ENCODE data around the gene MPPE1. TPM values are rescaled to one million over a fixed set of nuclear protein-coding genes. Genes with fewer than 3 reads are reported as not detected.

MPPE1 gene
- total RNA-seq, 2 experiments from 2014 or later: 26.5 to 40.1 TPM

DNA sequence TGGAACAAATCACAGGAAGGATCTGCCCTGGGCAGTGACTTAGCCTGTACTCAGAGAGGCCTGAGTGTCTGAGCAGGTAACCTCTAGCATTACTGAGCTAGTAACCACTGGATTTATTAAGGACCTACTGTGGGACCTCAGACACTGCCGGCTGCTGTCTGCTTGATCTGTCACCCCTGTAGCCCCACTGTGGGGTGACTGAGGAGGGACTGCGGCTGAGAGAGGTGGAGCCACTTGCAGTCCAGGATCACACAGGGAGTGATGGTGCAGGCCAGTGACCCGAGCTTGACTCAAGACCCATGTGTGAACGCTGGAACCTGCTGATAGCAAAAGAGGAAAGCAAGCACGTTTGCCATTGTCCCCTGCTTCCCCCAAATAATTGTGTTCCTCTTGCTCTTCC is 41.4 kb downstream of the MPPE1 start:
- no peak for TF ChIP-seq EZH2phosphoT487 (IDR thresholded peaks at IDR 0.05; ENCODE audit: borderline replicate concordance, low read depth, low read length)
- TF ChIP-seq, protein P1, sequence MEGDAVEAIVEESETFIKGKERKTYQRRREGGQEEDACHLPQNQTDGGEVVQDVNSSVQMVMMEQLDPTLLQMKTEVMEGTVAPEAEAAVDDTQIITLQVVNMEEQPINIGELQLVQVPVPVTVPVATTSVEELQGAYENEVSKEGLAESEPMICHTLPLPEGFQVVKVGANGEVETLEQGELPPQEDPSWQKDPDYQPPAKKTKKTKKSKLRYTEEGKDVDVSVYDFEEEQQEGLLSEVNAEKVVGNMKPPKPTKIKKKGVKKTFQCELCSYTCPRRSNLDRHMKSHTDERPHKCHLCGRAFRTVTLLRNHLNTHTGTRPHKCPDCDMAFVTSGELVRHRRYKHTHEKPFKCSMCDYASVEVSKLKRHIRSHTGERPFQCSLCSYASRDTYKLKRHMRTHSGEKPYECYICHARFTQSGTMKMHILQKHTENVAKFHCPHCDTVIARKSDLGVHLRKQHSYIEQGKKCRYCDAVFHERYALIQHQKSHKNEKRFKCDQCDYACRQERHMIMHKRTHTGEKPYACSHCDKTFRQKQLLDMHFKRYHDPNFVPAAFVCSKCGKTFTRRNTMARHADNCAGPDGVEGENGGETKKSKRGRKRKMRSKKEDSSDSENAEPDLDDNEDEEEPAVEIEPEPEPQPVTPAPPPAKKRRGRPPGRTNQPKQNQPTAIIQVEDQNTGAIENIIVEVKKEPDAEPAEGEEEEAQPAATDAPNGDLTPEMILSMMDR (conservative IDR thresholded peaks at IDR 0.05; ENCODE audit: low read length): no peak
- Histone ChIP-seq H3K4me3 (ENCODE audit: low read depth, low read length, poor library complexity, severe bottlenecking) (no peak overlapping the region), H3K79me2 (ENCODE audit: insufficient read depth, low read depth, low read length) (no peaks in the 10 kb centered on the region), H4K20me1 (ENCODE audit: insufficient read depth, low read length) (no peaks in the 10 kb centered on the region), H3K4me2 (ENCODE audit: low read length) (no peak overlapping the region), H3K27ac (ENCODE audit: low read depth, low read length, poor library complexity, severe bottlenecking) (no peak overlapping the region), H3K9me3 (ENCODE audit: low read length) (no peaks in the 10 kb centered on the region), H3K4me1 (ENCODE audit: insufficient read depth, low read length, poor library complexity, severe bottlenecking) (peaks cover 17% of the 10 kb centered on the region), H3K9me2 (ENCODE audit: insufficient read depth, low read length) (no peaks in the 10 kb centered on the region), H3K36me3 (ENCODE audit: insufficient read depth, low read length) (no peaks in the 10 kb centered on the region), H2AFZ (ENCODE audit: low read length) (no peak overlapping the region)
- no TSS peak for BruUV-seq (replicated peaks)
- ChIA-PET CTCF (ENCODE audit: unreplicated experiment) (no interaction called here), POLR2A (interaction anchor here (1.2 kb wide), 1 partner anchor 39 kb away, joined by 3 read pairs; no protein-coding TSS in a partner anchor)
- DNase-seq (ENCODE audit: low spot score): no peak
- intact Hi-C loops (cut with micrococcal nuclease; ENCODE audit: unreplicated experiment): no loop called here

- Histone ChIP-seq H3K9me2 (ENCODE audit: insufficient read depth, low read length) (no peaks in the 10 kb centered on the region), H2AFZ (ENCODE audit: low read length) (no peak overlapping the region), H3K4me1 (ENCODE audit: insufficient read depth, low read length, poor library complexity, severe bottlenecking) (peaks cover 17% of the 10 kb centered on the region), H3K4me3 (ENCODE audit: low read depth, low read length, poor library complexity, severe bottlenecking) (no peak overlapping the region), H3K27ac (ENCODE audit: low read depth, low read length, poor library complexity, severe bottlenecking) (no peak overlapping the region), H3K4me2 (ENCODE audit: low read length) (no peak overlapping the region), H3K79me2 (ENCODE audit: insufficient read depth, low read depth, low read length) (no peaks in the 10 kb centered on the region), H3K36me3 (ENCODE audit: insufficient read depth, low read length) (no peaks in the 10 kb centered on the region), H4K20me1 (ENCODE audit: insufficient read depth, low read length) (no peaks in the 10 kb centered on the region), H3K9me3 (ENCODE audit: low read length) (no peaks in the 10 kb centered on the region)
- TF ChIP-seq EZH2phosphoT487 (IDR thresholded peaks at IDR 0.05; ENCODE audit: borderline replicate concordance, low read depth, low read length): no peak
- TF ChIP-seq, protein P1 (conservative IDR thresholded peaks at IDR 0.05; ENCODE audit: low read length): no peak
- BruUV-seq (replicated peaks): no TSS peak
- CTCF ChIA-PET (ENCODE audit: unreplicated experiment): no interaction called here
- intact Hi-C loops (cut with micrococcal nuclease; ENCODE audit: unreplicated experiment): no loop called here
- DNase-seq (ENCODE audit: low spot score): no peak
- POLR2A ChIA-PET: interaction anchor here (1.2 kb wide), 1 partner anchor 40 kb away, joined by 3 read pairs; no protein-coding TSS in a partner anchor
Measured at GRCh38 chr18:11866329-11866728, 41.8 kb downstream of the MPPE1 start.

DNA sequence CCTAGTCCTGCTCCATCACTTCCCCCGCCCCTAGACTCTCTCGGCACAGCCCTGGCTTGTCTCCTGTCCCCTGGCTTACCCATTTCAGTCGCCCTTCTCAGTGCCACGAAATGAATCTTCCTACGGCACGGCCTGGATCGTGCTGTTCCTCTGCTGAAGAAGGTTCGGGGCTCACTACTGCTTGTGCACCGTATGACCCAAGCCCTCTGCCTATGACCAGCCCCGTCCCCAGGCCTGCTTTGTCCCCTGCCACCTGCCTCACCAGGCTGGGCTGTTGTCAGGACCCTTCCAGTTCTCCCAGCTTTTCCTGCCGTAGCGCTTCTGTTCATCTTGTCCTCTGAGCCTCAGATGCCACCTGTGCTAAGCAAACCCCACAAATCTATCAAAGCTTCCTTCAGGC is 43.0 kb downstream of the MPPE1 start:
- H3K36me3 ChIP-seq (ENCODE audit: insufficient read depth, low read length): no peaks in the 10 kb centered on the region
- no peak overlapping the region for H3K4me3 ChIP-seq (ENCODE audit: low read depth, low read length, poor library complexity, severe bottlenecking)
- H3K9me3 ChIP-seq (ENCODE audit: low read length): no peaks in the 10 kb centered on the region
- no peaks in the 10 kb centered on the region for H3K79me2 ChIP-seq (ENCODE audit: insufficient read depth, low read depth, low read length)
- H3K4me1 ChIP-seq (ENCODE audit: insufficient read depth, low read length, poor library complexity, severe bottlenecking): peaks cover 17% of the 10 kb centered on the region
- no peaks in the 10 kb centered on the region for H3K9me2 ChIP-seq (ENCODE audit: insufficient read depth, low read length)
- H3K4me2 ChIP-seq (ENCODE audit: low read length): no peak overlapping the region
- H2AFZ ChIP-seq (ENCODE audit: low read length): no peak overlapping the region
- ChIA-PET CTCF (ENCODE audit: unreplicated experiment) (no interaction called here), POLR2A (interaction anchor here (0.5 to 0.7 kb wide), 2 partner anchors 17 to 116 kb away, joined by 3 read pairs; partner anchors contain the start of gene IMPA2)
- BruUV-seq (replicated peaks): no TSS peak
- H3K27ac ChIP-seq (ENCODE audit: low read depth, low read length, poor library complexity, severe bottlenecking): no peak overlapping the region
- no peak for DNase-seq (ENCODE audit: low spot score)
- TF ChIP-seq EZH2phosphoT487 (IDR thresholded peaks at IDR 0.05; ENCODE audit: borderline replicate concordance, low read depth, low read length): no peak
- TF ChIP-seq, protein P1 (conservative IDR thresholded peaks at IDR 0.05; ENCODE audit: low read length): no peak
- H4K20me1 ChIP-seq (ENCODE audit: insufficient read depth, low read length): no peaks in the 10 kb centered on the region
- intact Hi-C loops (cut with micrococcal nuclease; ENCODE audit: unreplicated experiment): no loop called here

All from OCI-LY7 (cell line).